Choroid plexus epithelial cell (primary cell): ENCODE measurements around the gene ANKRD33.
"Not testable (repeated sequence)": the region's sequence is repeated elsewhere in the genome, so short reads cannot be mapped to it uniquely, and the experiment has no call there.

Source experiments
- DNase-seq: peaks from one replicate; pipeline ENCODE4 v3.0.0-alpha.2; 2010; ENCODE audit warnings: low read depth
- H3K4me3 ChIP-seq: 2 replicates; pipeline ENCODE4 v1.5.1; 2011; ENCODE audit warnings: low read depth, mild to moderate bottlenecking, control low read depth, low read length, moderate library complexity
- CTCF ChIP-seq: conservative IDR thresholded peaks from 2 replicates; pipeline ENCODE4 v1.5.1; 2011; ENCODE audit warnings: low read depth, mild to moderate bottlenecking, control low read depth, inconsistent platforms, low read length, moderate library complexity

The ANKRD33 gene

GRCh38 chr12:51883295-51883694 is 4.6 kb upstream of the ANKRD33 start:
- DNase-seq = no peak
- no peak overlapping the region for H3K4me3 ChIP-seq
- no peak for TF ChIP-seq CTCF

- H3K4me3 ChIP-seq = no peak overlapping the region
- no peak for TF ChIP-seq CTCF
- no peak for DNase-seq
These were observed 3.8 kb upstream of the ANKRD33 start for GRCh38 chr12:51883998-51884675.

- no peak overlapping the region for H3K4me3 ChIP-seq
- no peak for TF ChIP-seq CTCF
- no peak for DNase-seq
These were observed 3.1 kb upstream of the ANKRD33 start for GRCh38 chr12:51884676-51885229.

- not testable (repeated sequence) for DNase-seq, H3K4me3 ChIP-seq
These were observed 2.4 kb upstream of the ANKRD33 start for GRCh38 chr12:51885294-51886020.

GRCh38 chr12:51886021-51886710 is 1.7 kb upstream of the ANKRD33 start:
- H3K4me3 ChIP-seq = peak overlapping the region; percentile 36
- peak; percentile 97 for DNase-seq
- no peak for TF ChIP-seq CTCF

- no peak for DNase-seq
- TF ChIP-seq CTCF = no peak
- H3K4me3 ChIP-seq = no peak overlapping the region
These were observed 663 bp downstream of the ANKRD33 start for GRCh38 chr12:51888316-51889215.
